Measurements from ENCODE around the gene SRBD1.

SRBD1 gene

GRCh38 chr2:45543257-45543656 lies 67.8 kb downstream of the SRBD1 start:
- no peak for DNase-seq

GRCh38 chr2:45542013-45542412 lies 69.1 kb downstream of the SRBD1 start:
- DNase-seq, result no peak

- no peak for DNase-seq
Measured at GRCh38 chr2:45541450-45541849, 69.6 kb downstream of the SRBD1 start.

- DNase-seq, result no peak
Measured at GRCh38 chr2:45540942-45541341, 70.1 kb downstream of the SRBD1 start.

- DNase-seq, result no peak
Measured at GRCh38 chr2:45533771-45534170, 77.3 kb downstream of the SRBD1 start.

- no peak for DNase-seq
Measured at GRCh38 chr2:45532181-45532580, 78.9 kb downstream of the SRBD1 start.

- DNase-seq, result no peak
Measured at GRCh38 chr2:45524016-45524415, 87.1 kb downstream of the SRBD1 start.

GRCh38 chr2:45518546-45518945 lies 92.5 kb downstream of the SRBD1 start:
- no peak for DNase-seq

- no peak for DNase-seq
Measured at GRCh38 chr2:45510701-45511420, 100.2 kb downstream of the SRBD1 start.

GRCh38 chr2:45506756-45507155 lies 104.3 kb downstream of the SRBD1 start:
- no peak for DNase-seq

- DNase-seq, result no peak
Measured at GRCh38 chr2:45505138-45505537, 105.9 kb downstream of the SRBD1 start.

GRCh38 chr2:45498661-45499550 lies 112.2 kb downstream of the SRBD1 start:
- DNase-seq, result no peak

GRCh38 chr2:45497355-45497754 lies 113.7 kb downstream of the SRBD1 start:
- DNase-seq, result no peak

GRCh38 chr2:45496869-45497268 lies 114.2 kb downstream of the SRBD1 start:
- no peak for DNase-seq

- DNase-seq, result no peak
Measured at GRCh38 chr2:45494978-45495293, 116.1 kb downstream of the SRBD1 start.

- peak; percentile 53 for DNase-seq
Measured at GRCh38 chr2:45494275-45494977, 116.6 kb downstream of the SRBD1 start.

- no peak for DNase-seq
Measured at GRCh38 chr2:45484965-45485364, 126.1 kb downstream of the SRBD1 start.

GRCh38 chr2:45483997-45484396 lies 127.1 kb downstream of the SRBD1 start:
- DNase-seq, result no peak

GRCh38 chr2:45477546-45477945 lies 133.5 kb downstream of the SRBD1 start:
- no peak for DNase-seq

GRCh38 chr2:45470531-45470930 lies 140.5 kb downstream of the SRBD1 start:
- DNase-seq, result no peak

GRCh38 chr2:45469314-45470099 lies 141.6 kb downstream of the SRBD1 start:
- DNase-seq, result no peak

GRCh38 chr2:45468279-45468678 lies 142.8 kb downstream of the SRBD1 start:
- no peak for DNase-seq

GRCh38 chr2:45466053-45466452 lies 145.0 kb downstream of the SRBD1 start:
- no peak for DNase-seq

All from CD4-positive, alpha-beta T cell treated with Interleukin-10 for 1 hour (primary cell).